IMR-90 (cell line): ENCODE measurements around the gene YES1.

ENCODE experiments used
- CEBPB ChIP-seq: IDR thresholded peaks from 2 replicates; pipeline ENCODE4 v1.6.1; 2012; ENCODE audit warnings: low read depth, low read length, improper control_type of control experiment
- CHD1 ChIP-seq: IDR thresholded peaks from 2 replicates; pipeline ENCODE4 v1.6.1; 2012; ENCODE audit warnings: low read depth, low read length, improper control_type of control experiment
- CTCF ChIP-seq: conservative IDR thresholded peaks from 2 replicates; pipeline ENCODE4 v1.5.1; 2012; ENCODE audit warnings: mild to moderate bottlenecking, low read depth, low read length, improper control_type of control experiment
- ELK1 ChIP-seq: fragments of 150-350 bp; IDR thresholded peaks from 2 replicates; pipeline ENCODE4 v1.6.1; 2016; ENCODE audit warnings: low read depth, mild to moderate bottlenecking, low read length, moderate library complexity, borderline replicate concordance
- MAFK ChIP-seq: IDR thresholded peaks from 2 replicates; pipeline ENCODE4 v1.6.1; 2012; ENCODE audit warnings: low read depth, low read length, improper control_type of control experiment
- MXI1 ChIP-seq: IDR thresholded peaks from 2 replicates; pipeline ENCODE4 v1.6.1; 2012; ENCODE audit warnings: low read depth, mild to moderate bottlenecking, low read length, moderate library complexity, borderline replicate concordance
- POLR2A ChIP-seq: IDR thresholded peaks from 2 replicates; pipeline ENCODE4 v1.6.1; 2012; ENCODE audit warnings: mild to moderate bottlenecking, low read depth, low read length
- RFX5 ChIP-seq: IDR thresholded peaks from 2 replicates; pipeline ENCODE4 v1.8.0; 2012; ENCODE audit warnings: low read depth, mild to moderate bottlenecking, low read length, moderate library complexity
- SMC3 ChIP-seq: fragments of 150-350 bp; IDR thresholded peaks from 2 replicates; pipeline ENCODE4 v1.6.1; 2016; ENCODE audit warnings: low read depth, mild to moderate bottlenecking, antibody characterized with exemption, low read length, moderate library complexity

- TF ChIP-seq CTCF, result no peak
- no peak for TF ChIP-seq CEBPB
- no peak for TF ChIP-seq MXI1
- no peak for TF ChIP-seq POLR2A
- no peak for TF ChIP-seq SMC3
- TF ChIP-seq CHD1, result no peak
- TF ChIP-seq RFX5, result no peak
- TF ChIP-seq ELK1, result no peak
- no peak for TF ChIP-seq MAFK
These were observed 15.1 kb upstream of the YES1 start for GRCh38 chr18:827093-827677.
